Tibial artery (tissue), 4 donors: ENCODE measurements around the gene S100A8.

ENCODE experiments used
- DNase-seq, 2 donors: peaks; one replicate each; pipeline ENCODE4 v3.0.0-alpha.2; 2019
- H3K27ac ChIP-seq, 2 donors: fragments of 200-600 bp; sonication (generic) in 1 of 2; 1 replicate in 1 of 2; 2 replicates in 1 of 2; pipeline ENCODE4 v1.5.1; 2018 to 2019; ENCODE audit warnings: mild to moderate bottlenecking in 1 of 2
- H3K27me3 ChIP-seq, 2 donors: fragments of 200-600 bp; sonication (generic) in 1 of 2; one replicate each; pipeline versions ENCODE4 v1.5.1 to v1.6.0; 2016 to 2019
- H3K36me3 ChIP-seq, 3 donors: fragments of 200-600 bp; sonication (generic) in 2 of 3; one replicate each; pipeline ENCODE4 v1.5.1; 2016 to 2019; ENCODE audit warnings: mild to moderate bottlenecking in 2 of 3
- H3K4me1 ChIP-seq, 4 donors: fragments of 200-600 bp; sonication (generic) in 2 of 4; 1 replicate in 3 of 4; 2 replicates in 1 of 4; pipeline ENCODE4 v1.5.1; 2016 to 2019
- H3K4me3 ChIP-seq, 2 donors: fragments of 200-600 bp; sonication (generic) in 1 of 2; 1 replicate in 1 of 2; 2 replicates in 1 of 2; pipeline ENCODE4 v1.5.1; 2018 to 2019; ENCODE audit warnings: mild to moderate bottlenecking in 2 of 2
- H3K9me3 ChIP-seq, 3 donors: fragments of 200-600 bp; sonication (generic) in 1 of 3; one replicate each; pipeline ENCODE4 v1.5.1; 2016 to 2019
- intact Hi-C: fragments of 100-400 bp; cut with DNase I; formaldehyde crosslinking; loops from one replicate; pipeline ENCODE4 v1.15.0; 2023; ENCODE audit warnings: low total_unique reads
- TF ChIP-seq, protein P1 (sequence below), 2 experiments: fragments of 200-600 bp in 1 of 2; fragments of 450-650 bp in 1 of 2; IDR thresholded peaks; one replicate each; pipeline ENCODE4 v1.5.1; 2017 to 2019; ENCODE audit warnings: antibody characterized with exemption in 2 of 2, mild to moderate bottlenecking in 1 of 2, moderate library complexity in 1 of 2

S100A8 gene

DNA sequence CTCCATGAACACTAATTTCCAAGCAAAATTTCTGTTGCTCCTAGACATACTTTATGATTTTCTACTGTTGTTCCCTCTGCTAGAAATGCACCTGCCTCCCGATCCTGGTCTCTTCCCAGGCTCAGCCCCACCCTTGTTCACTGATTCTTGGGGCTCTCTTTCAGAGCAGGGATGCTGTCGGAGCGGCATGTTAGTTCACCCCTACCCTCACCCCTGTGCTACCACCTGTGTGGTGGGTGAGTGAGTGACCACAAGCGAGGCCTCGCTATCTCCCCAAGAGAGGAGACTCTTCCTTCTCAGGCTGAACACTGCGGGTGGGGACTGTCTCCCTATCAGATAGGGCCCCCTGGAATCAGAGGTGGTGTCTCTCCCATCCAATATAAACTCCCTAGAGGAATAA is 4.9 kb upstream of the S100A8 start:
- peaks cover 0 to 16% of the 10 kb centered on the region in 2 donors for H3K27me3 ChIP-seq
- TF ChIP-seq, protein P1, sequence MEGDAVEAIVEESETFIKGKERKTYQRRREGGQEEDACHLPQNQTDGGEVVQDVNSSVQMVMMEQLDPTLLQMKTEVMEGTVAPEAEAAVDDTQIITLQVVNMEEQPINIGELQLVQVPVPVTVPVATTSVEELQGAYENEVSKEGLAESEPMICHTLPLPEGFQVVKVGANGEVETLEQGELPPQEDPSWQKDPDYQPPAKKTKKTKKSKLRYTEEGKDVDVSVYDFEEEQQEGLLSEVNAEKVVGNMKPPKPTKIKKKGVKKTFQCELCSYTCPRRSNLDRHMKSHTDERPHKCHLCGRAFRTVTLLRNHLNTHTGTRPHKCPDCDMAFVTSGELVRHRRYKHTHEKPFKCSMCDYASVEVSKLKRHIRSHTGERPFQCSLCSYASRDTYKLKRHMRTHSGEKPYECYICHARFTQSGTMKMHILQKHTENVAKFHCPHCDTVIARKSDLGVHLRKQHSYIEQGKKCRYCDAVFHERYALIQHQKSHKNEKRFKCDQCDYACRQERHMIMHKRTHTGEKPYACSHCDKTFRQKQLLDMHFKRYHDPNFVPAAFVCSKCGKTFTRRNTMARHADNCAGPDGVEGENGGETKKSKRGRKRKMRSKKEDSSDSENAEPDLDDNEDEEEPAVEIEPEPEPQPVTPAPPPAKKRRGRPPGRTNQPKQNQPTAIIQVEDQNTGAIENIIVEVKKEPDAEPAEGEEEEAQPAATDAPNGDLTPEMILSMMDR (IDR thresholded peaks at IDR 0.05) = no peak
- no peaks in the 10 kb centered on the region for H3K36me3 ChIP-seq
- H3K27ac ChIP-seq = no peak overlapping the region
- intact Hi-C loops = no loop called here
- DNase-seq = peak in 1 of 2 donors; percentile 23
- no peaks in the 10 kb centered on the region for H3K9me3 ChIP-seq
- no peak overlapping the region for H3K4me3 ChIP-seq
- no peaks in the 10 kb centered on the region for H3K4me1 ChIP-seq

DNA sequence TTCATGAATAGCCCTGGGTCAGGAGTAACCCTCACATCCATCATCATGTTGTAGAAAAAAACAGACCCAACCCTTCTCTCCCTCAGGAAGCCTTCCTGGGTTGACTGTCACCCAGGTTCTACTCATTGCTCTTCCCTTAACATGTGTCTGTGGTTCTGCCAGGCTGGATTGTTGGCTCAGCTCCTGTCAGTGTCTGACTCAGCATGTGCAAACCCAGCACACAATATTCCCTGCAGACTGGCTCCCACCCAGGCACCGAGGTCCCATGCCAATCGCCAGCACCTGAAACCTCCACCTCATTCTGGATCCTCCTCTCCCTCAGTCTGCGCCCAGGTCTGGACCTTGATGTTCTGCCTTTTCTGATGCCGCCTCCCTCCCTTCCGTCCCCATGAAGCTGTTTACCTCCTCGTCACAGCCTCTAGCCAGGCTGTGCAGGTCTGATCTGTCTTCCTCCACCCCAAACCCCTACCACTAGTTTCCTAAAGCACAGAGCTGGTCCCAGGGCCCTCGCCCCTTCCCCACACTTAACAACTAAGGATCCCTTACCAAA is 4.3 kb upstream of the S100A8 start:
- peak in 1 of 2 donors; percentile 50 for DNase-seq
- H3K27me3 ChIP-seq = peaks cover 0 to 21% of the 10 kb centered on the region in 2 donors
- H3K27ac ChIP-seq = no peak overlapping the region
- no peaks in the 10 kb centered on the region for H3K9me3 ChIP-seq
- no peaks in the 10 kb centered on the region for H3K4me1 ChIP-seq
- intact Hi-C loops = no loop called here
- no peak overlapping the region for H3K4me3 ChIP-seq
- TF ChIP-seq, protein P1 (IDR thresholded peaks at IDR 0.05) = no peak
- H3K36me3 ChIP-seq = no peaks in the 10 kb centered on the region

DNA sequence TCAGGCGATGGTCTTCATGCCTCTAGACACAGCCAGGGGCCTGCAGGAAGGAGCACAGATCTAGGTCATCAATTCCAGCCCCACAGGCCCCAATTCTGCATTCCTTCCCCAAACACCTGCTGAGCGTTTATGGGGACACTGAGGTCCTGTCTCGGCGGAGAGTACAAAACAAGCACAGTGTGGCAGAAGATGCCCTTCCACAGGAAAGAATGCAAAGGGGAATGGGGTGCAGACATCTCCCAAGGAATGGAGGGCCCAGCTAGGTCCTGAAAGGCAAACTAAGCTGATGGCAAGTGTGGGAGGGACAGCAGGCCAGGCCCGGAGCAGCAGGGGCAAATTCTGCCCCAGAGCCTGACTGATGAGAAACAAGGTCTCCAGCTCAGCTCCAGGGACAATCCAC is 3.5 kb upstream of the S100A8 start:
- Histone ChIP-seq H3K4me1 (no peaks in the 10 kb centered on the region), H3K9me3 (no peaks in the 10 kb centered on the region)
- peak in 1 of 2 donors; percentile 37 for DNase-seq

DNA sequence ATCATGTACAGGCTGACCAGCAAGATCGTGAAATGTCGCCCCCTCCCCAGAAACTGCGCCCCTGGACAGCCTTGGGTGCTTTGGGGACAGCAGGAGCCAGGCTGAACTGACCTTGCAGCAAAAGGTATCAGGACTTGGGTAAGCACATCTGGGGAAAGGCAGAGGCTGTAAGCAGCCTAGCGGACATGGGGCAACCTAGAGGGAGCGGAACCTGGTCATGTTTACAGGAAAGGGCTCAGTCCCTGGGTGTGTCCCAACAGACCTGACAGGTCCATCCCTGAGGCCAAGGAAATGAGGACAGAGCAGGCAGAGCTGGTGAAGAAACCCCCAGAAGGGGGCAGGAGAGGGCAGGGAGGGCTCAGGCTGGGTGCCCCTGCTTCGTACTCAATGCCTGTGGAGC is 3.1 kb upstream of the S100A8 start:
- peaks cover 0 to 22% of the 10 kb centered on the region in 2 donors for H3K27me3 ChIP-seq
- TF ChIP-seq, protein P1 (IDR thresholded peaks at IDR 0.05) = no peak
- DNase-seq = peak in 1 of 2 donors; percentile 46
- intact Hi-C loops = no loop called here
- H3K36me3 ChIP-seq = no peaks in the 10 kb centered on the region
- H3K27ac ChIP-seq = no peak overlapping the region
- no peaks in the 10 kb centered on the region for H3K9me3 ChIP-seq
- H3K4me3 ChIP-seq = no peak overlapping the region
- H3K4me1 ChIP-seq = no peaks in the 10 kb centered on the region

More for the DNA sequence above, 3.5 kb upstream of the S100A8 start:
- TF ChIP-seq, protein P1 (IDR thresholded peaks at IDR 0.05) = no peak
- H3K27ac ChIP-seq = no peak overlapping the region
- no peaks in the 10 kb centered on the region for H3K36me3 ChIP-seq
- intact Hi-C loops = no loop called here
- no peak overlapping the region for H3K4me3 ChIP-seq
- peaks cover 0 to 22% of the 10 kb centered on the region in 2 donors for H3K27me3 ChIP-seq

DNA sequence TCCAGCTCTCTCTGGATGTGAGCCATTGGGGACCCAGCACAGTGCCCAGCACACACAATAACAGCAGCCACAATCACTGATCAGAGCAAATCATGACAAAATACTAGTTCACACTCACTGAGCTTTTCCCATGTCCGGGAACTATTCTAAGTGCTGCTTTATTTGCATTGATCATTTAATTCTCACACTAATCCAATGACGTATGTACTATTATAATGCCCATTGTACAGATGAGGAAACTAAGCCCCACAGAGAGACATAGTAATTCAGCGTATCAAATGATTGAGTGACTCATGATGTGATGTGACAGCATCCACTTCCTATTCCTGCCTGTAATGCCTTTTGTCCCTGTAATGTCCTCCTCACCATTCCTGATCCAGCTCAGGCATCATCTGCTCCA is 1.9 kb upstream of the S100A8 start:
- intact Hi-C loops = no loop called here
- H3K27me3 ChIP-seq = peaks cover 0 to 19% of the 10 kb centered on the region in 2 donors
- no peak for DNase-seq
- no peak overlapping the region for H3K27ac ChIP-seq
- no peaks in the 10 kb centered on the region for H3K36me3 ChIP-seq
- H3K4me3 ChIP-seq = no peak overlapping the region
- H3K9me3 ChIP-seq = no peaks in the 10 kb centered on the region
- TF ChIP-seq, protein P1 (IDR thresholded peaks at IDR 0.05) = no peak
- H3K4me1 ChIP-seq = no peaks in the 10 kb centered on the region

DNA sequence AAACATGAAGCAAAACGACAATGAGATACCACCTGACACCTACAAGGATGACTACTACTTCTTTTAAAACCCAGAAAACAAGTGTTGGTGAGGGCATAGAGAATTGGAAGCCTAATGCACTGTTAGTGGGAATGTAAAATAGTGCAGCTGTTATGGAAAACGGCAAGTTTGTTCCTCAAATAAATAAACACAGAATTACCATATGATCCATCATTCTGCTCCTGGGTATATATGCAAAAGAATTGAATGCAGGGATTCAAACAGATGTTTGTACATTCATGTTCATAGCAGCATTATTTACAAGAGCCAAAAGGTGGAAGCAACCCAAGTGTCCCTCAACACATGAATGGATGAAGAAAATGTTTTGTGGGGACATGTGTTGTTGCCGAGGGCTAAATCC is 1.4 kb upstream of the S100A8 start:
- Histone ChIP-seq H3K4me3 (no peak overlapping the region), H3K27ac (no peak overlapping the region)

More for the DNA sequence above, 1.4 kb upstream of the S100A8 start:
- Histone ChIP-seq H3K9me3 (no peaks in the 10 kb centered on the region), H3K36me3 (no peaks in the 10 kb centered on the region), H3K27me3 (peaks cover 0 to 14% of the 10 kb centered on the region in 2 donors), H3K4me1 (no peaks in the 10 kb centered on the region)
- intact Hi-C loops = no loop called here
- TF ChIP-seq, protein P1 (IDR thresholded peaks at IDR 0.05) = no peak
- DNase-seq = no peak
